ENCODE data around the gene PTK6.

The PTK6 gene

DNA sequence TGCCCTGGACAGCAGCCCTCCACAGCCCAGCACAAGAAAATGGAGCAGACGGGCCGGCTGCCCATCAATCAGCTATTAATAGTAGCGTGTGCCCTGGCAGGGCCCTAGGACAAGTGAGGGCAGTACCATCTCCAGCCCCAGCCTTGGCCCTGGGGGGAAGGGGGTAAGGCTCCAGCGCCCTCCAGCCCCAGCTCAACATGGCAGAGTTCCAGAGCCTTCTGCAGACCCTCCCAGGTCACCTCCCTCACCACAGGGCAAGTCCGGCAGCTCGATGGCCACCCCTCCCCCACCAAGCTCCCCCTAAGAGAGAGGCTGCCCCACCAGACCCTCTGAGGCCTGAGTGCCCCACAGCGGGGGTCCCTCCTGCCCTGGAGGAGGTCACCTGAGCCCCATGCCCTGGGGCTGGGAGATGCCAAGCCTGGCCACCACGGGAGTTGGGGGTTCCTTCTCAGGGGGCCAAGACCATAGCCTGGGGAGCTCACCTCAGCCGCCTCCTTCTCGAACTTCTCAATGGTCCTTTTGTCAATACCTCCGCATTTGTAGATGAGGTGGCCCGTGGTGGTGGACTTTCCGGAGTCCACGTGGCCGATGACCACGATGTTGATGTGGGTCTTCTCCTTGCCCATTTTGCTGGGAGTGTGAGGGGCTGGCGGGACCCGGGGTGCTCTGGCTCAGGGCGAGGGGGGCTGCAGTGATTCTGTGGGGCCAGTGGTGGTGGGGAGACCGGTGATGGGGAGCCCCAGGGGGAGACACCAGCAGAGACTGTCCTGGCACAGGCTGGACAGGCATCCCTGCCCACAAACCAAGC lies 39.8 kb downstream of the PTK6 start:
- DNase-seq (ENCODE audit: low read depth in 1 of 2, low spot score in 1 of 2), result no peak

DNA sequence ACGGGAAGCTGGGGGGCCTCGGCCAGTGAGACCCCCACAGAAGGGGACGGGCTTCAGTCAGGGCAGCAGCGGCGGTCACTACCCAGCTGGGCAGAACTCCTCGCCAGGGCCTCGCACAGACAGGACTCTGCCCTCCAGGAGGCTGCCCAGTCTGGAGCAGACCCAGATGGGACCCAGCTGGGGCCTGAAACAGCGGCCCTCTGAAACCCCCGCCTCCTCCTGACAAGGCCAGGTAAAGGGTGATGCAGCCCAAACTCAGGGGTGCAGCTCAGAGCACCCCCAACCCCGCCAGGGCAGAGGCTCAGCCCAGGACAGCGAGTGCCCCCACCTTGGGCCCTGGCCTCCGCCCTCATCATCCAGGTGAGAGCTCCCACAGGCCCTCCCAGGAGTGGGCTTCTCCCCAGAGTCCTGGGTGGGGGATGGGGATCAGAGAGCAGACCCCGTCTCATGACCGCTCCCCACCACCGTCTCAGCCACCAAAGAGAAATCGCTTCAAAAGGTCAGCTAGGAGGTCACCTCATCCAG lies 40.5 kb downstream of the PTK6 start:
- no peak for DNase-seq (ENCODE audit: low read depth in 1 of 2, low spot score in 1 of 2)

DNA sequence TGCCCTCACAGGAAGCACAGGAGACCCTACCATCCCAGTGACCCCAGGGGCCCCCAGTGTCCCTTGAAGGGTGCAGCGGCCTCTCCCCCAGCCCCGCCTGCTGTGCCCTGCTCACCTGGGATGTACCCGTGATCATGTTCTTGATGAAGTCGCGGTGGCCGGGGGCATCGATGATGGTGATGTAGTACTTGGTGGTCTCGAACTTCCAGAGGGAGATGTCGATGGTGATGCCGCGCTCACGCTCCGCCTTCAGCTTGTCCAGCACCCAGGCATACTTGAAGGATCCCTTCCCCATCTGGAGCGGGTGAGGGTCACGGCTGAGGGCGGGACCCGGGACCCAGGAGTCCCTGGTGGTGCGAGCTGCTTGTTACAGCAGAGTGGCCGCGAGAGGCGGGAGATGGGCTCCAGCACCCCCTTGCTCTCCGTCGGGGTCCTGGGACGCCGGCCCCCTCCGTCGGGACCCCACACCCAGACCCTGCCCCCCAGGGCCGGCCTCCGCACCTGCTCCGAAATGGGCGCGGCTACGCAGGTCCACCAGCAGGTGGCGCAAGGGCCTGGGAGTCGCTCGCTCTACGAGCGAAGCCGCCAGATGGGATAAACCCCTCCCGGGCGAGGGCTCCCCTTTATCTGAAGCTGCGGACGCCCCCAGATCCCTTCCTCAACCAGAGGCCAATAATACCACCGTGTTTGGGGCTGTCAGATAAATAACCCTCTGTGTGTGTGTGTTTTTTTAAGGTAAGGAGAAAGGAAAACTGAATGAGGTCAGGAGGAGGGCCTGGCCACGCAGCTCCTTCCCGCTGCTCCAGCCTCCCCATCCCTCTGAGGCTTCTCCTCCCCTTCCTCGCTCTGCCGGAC lies 41.2 kb downstream of the PTK6 start:
- DNase-seq (ENCODE audit: low read depth in 1 of 2, low spot score in 1 of 2), result peak; percentile 56 to 62

DNA sequence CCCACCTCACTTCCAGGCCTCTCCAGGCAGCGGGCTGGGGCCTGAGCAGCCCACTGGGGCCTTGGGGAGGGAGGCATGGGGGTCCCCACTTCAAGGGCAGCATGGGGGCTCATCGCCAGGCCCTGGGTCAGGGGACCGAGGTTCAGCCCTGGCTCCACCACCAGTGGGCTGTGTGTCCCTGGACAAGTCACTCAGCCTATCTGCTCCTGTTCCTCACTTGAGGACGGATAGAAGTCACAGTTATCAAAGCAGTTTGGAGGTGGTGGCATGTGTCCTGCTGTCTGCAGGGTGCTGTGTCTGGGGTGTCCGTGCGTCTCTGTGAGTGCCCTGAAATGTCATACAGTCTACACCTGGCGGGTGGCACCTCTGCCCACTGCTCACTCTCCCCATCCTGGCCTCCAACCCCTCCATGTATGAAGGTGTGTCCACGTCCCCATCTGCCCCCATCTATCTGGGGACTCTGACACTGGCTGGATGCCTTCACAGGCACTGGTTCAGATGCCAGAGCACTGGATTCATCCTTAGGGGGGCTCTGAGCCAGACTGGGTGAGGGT lies 41.9 kb downstream of the PTK6 start:
- DNase-seq (ENCODE audit: low read depth in 1 of 2, low spot score in 1 of 2), result no peak

DNA sequence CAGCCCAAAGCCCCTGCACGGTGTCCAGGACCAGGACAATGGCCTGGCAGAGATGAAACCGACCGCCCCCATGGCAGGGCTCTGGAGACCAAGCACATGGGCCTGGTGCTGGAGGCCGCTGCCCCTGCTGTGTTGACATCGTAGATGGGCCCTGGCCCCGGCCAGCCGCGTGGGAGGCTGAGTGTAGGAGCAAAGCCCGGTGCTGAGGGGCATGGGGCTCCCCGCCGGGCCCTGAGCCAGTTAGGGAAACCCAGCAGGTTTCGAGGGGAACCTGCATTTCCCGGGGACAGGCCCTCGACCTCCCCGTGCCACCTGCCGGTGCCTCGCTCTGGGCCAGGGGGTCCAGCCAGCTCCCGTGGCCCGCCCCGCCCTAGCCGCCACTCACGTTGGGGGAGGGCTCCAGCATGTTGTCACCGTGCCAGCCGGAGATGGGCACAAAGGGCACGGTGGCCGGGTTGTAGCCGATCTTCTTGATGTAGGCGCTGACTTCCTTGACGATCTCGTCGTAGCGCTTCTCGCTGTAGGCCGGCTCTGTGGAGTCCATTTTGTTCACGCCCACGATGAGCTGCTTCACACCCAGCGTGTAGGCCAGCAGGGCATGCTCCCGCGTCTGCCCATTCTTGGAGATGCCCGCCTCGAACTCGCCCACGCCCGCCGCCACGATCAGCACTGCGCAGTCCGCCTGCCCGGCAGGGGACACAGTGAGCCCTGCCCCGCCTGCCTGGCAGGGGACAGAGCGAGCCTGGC lies 42.6 kb downstream of the PTK6 start:
- no peak for DNase-seq (ENCODE audit: low read depth in 1 of 2, low spot score in 1 of 2)

DNA sequence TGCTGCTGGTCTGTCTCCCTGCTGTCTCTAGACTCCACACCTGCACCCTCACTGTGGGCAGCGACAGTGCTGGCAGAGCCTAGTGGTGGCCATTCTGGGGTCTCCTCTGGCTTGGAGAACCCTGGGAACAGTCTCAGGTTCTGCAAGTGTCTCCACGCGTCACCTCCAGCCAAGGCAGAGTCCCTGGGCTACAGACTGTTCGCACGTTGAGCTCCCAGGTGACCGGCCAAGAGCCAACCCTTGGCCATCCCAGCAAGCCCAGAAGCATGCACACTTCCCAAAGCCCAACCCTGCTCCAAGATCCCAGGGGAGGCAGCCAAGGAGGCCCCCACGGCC lies 43.1 kb downstream of the PTK6 start:
- DNase-seq (ENCODE audit: low read depth in 1 of 2, low spot score in 1 of 2), result no peak

DNA sequence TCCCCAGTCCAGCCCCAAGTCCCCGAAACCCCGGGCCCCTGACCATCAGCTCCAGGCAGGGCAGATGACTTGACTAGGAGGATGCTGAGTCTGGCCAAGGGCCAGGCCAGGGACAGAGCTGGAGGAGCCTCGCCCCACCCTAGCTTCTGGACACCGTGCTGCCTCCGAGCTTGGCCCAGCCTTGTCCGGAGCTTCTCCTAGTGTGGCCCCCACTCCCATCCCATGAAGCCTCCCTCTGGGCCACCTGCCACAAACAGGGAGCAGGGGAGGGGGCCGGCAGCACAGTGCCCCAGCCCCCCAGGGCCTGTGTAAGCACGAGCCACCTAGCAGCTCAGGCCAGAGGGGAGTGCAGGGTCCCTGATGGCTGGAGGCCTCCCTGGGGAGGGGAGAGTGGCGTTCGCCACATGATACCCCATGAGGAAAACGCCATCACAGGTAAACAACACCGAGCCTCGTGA lies 43.6 kb downstream of the PTK6 start:
- DNase-seq (ENCODE audit: low read depth in 1 of 2, low spot score in 1 of 2), result no peak

DNA sequence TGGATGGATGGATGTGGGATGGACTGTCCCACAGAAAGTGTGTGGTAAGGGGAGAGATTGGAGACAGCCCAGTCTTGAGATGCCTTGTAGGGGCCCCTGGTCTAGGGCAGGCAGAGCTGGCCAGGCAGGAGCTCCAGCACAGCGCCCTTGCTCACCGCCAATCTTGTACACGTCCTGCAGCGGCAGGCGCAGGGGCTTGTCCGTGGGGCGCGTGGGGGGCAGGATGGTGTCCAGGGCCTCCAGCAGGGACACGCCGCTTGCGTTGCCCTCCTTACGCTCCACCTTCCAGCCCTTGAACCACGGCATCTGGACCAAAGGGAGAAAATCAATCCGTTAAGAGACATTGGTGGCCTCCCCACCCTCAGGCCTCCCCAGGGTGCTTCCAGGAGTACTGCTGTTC lies 44.2 kb downstream of the PTK6 start:
- DNase-seq (ENCODE audit: low read depth in 1 of 2, low spot score in 1 of 2), result no peak

DNA sequence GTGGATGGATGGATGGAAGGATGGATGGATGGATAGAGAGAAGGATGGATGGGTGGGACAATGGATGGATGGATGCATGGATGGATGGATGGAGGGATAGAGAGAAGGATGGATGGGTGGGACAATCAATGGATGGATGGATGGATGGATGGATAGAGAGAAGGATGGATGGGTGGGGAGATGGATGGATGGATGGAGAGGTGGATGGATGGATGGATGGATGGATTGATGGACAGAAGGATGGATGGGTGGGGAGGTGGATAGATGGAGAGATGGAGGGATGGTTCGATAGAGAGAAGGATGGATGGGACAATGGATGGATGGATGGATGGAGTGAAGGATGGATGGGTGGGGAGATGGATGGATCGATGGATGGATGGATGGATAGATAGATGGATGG lies 44.7 kb downstream of the PTK6 start:
- DNase-seq (ENCODE audit: low read depth in 1 of 2, low spot score in 1 of 2), result no peak

DNA sequence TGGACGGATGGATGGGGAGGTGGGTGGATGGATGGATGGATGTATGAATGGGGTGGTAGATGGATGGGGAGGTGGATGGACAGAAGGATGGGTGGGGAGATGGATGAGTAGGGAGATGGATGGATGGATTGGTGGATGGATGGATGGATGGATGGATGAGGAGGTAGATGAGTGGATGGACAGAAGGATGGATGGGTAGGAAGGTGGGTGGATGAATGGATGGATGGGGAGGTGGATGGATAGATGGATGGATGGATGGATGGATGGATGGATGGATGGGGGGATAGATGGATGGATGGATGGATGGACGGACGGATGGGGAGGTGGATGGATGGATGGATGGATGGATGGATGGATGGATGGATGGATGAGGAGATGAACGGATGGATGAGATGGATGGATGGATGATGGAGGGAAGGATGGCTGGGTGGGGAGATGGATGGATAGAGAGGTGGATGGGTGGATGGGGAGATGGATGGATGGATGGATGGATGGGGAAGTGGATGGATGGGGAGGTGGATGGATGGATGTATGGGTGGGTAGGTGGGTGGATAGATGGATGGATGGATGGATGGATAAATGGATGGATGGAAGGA lies 45.4 kb downstream of the PTK6 start:
- DNase-seq (ENCODE audit: low read depth in 1 of 2, low spot score in 1 of 2), result no peak

DNA sequence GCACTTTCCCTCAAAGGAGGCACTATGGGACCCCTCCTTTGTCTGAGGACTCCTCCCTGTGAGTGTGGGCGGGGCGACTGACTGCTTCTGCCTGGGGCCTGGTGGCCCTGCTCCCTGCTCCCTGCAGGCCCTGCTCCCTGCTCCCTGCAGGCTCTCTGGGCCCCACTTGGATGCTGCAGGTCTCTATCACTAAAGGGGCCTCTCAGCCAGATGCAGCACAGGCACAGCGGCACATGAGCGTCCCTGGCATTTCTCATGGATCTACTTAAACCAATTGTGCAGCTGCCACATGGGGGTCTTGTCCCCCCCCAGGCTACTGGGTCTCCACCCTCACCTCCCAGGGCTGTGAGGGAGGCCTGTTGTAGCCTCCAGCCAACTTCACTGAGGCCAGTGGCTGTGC lies 46.1 kb downstream of the PTK6 start:
- no peak for DNase-seq (ENCODE audit: low read depth in 1 of 2, low spot score in 1 of 2)

DNA sequence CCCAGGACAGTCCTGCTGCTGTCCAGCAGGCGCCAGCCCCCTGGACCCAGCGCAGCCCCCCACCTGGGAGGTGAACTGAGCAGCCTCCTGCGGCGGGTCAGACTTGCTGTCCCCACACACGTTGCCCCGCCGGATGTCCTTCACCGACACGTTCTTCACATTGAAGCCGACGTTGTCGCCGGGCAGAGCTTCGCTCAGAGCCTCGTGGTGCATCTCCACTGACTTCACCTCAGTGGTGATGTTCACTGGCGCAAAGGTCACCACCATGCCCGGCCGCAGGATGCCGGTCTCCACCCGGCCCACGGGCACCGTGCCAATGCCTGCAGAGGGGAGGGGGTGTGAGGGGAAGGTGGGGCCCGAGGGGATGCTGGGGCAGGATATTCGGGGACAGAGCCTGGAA lies 46.8 kb downstream of the PTK6 start:
- DNase-seq (ENCODE audit: low read depth in 1 of 2, low spot score in 1 of 2), result no peak

DNA sequence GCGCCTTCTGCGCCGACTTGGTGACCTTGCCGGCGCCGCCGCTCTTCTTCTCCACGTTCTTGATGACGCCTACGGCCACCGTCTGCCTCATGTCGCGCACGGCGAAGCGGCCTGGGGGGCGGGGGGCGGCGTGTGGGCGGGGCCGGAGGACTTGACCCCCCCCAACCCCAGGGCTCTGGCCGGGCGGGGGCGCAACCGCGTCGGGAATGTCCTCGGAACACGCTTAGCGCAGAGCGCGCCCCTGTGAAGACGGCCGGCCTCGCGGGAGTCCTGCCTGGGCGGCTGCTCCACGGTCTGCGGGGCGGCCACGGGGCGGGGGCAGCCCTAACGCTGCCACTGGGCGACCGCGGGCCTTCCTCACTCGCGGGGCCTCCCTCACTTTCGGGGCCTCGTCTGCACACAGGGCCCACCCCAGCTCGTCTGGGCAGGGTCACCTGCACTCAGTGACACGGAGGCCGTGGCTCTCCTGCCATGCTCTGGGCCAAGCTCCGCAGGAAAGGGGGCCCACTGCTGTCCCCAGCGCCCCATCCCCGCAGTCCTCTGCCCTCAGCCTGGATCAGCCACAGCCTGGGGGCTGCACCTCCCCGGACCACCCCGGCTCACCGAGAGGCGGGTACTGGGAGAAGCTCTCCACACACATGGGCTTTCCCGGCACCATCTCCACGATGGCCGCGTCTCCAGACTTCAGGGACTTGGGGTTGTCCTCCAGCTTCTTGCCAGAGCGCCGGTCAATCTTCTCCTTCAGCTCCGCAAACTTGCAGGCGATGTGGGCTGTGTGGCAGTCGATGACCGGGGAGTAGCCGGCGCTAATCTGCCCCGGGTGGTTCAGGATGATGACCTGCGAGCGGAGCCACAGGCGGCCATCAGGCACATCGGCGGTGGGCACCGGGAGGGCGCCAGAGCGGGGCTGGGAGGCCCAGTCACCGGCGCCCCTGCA lies 48.6 kb downstream of the PTK6 start:
- DNase-seq (ENCODE audit: low read depth in 1 of 2, low spot score in 1 of 2), result no peak

DNA sequence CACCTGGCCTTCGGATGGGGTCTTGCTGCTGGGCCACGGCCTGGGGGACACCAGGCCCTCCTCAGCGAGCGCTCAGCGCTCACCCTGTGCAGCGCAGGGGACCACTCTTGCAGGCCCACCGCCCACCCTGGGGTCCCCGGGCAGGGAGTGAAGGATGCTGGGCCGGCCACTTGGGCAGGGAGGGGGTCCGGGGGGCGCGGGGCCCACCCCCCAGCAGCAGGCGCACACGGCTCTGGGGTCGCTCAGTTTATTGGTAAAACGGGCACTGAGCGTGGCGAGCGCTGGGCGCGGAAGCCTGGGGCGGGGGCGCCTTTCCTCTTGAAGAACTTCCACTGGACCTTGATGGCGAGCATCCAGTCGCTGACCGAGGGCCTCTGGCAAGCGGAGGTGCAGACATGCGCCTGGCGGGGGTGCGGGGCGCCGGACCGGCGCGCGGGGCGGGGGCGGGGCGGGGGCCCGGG lies 49.4 kb downstream of the PTK6 start:
- no peak for DNase-seq (ENCODE audit: low read depth in 1 of 2, low spot score in 1 of 2)

DNA sequence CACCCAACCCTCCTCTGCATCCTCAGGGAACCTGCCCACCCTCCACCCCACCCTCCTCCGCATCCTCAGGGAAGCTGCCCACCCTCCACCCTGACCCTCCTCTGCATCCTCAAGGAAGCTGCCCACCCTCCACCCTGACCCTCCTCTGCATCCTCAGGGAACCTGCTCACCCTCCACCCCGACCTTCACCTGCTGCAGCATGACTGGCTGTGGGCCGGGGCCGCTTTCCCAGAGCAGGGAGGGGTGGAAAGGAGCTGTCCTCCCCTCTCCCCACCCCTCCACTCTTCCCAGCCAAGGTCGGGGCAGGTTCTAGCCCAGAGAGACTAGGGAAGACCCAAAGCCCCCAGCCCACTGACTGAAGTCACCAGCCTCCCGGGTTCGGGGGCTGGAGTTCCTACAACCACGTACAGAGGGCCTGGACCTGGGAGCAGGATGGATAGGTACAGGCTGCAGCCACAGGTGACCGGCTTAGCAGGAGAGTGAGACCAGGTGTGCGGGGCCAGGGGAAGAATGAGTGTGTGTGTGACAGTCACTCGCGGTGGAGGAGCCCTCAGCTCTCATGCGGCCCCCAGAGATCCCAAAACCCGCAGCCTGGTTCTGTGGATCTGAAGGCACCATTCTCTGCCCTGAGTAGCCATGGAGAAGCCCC lies 49.9 kb downstream of the PTK6 start:
- DNase-seq (ENCODE audit: low read depth in 1 of 2, low spot score in 1 of 2), result no peak

DNA sequence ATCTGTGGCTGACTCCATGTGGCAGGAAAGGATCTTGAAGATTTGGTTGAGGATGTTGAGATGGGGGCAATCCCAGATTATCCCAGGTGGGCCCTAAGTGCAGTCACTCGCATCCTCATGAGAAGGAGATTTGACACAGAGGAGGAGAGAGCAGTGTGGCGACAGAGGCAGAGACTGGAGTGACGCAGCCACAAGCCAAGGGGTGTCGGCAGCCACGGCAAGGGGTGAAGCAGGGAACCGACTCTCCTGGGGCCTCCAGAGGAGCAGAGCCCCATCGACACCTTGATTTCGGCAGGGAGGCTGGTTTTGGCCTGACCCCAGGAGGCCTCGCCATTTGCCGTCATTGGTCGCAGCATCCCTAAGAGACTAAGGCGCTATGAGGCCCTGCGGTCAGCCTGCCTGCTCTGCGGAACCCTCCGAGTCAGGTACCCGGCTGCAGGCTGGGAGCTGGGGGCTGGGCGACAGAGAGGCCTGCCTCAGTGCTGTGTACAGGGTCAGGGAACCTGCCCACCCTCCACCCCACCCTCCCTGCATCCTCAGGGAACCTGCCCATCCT lies 50.8 kb downstream of the PTK6 start:
- no peak for DNase-seq (ENCODE audit: low read depth in 1 of 2, low spot score in 1 of 2)

DNA sequence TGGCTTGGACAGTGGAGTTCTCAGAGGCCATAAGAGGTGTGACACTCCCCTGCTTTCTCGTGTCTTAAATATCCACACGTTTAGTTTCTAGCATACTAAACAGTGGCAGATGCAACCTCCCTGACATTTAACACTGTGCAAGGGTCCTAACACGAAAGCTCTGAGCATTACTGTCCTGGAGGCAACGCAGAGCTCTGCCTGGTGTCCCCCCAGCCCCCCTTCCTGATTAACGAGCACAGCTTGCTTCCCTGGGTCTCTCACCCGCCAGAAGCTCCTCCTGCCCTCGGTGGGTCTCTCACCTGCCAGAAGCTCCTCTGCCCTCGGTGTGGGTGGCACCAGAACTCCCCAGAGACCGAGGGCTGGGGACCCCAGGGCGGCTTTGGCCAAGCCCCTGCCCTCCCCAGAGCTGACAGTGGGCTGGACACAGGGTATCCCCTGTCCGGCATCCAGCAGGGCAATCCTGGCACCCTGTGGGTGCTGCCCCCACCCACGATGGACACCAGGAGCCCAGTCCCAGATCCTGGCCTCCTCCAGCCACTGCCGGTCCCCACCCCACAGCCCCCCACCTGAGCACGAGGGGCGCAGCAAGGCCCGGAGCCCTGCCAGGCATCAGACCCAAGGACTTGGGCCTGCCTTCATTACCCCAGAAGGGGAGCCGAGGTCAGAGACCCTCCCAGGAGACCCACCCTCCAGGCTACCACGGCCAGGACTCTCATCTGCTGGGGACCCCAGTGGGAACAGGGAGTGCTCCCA lies 52.3 kb downstream of the PTK6 start:
- no peak for DNase-seq (ENCODE audit: low read depth in 1 of 2, low spot score in 1 of 2)

DNA sequence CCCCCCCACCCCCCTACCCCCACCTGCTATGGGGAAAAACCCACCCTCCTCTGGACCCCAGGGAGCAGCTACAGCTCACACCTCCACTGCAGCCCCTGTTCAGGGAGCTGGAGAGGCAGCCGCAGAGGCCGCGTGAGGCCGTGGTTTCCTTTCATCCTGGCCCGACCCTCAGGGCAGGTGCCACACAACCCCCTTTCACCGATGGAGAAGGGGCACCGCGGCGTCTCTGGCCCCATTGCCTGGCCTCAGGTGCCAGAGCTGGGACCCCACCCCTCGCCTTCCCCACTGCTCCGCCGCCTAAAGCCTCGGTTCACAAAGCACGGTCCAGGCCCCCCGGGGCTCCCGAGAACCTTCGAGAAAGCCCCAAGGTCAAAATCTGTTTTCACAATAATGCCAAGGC lies 52.9 kb downstream of the PTK6 start:
- DNase-seq (ENCODE audit: low read depth in 1 of 2, low spot score in 1 of 2), result no peak

Measured in stimulated activated CD4-positive, alpha-beta T cell treated with anti-CD3 and anti-CD28 coated beads, Interleukin-15, amount 100 ng/mL, for 1 hour (primary cell).